PFSK-1 (cell line): ENCODE measurements around the gene CCDC32.

Experiments
- FOXP2 ChIP-seq: optimal IDR thresholded peaks from 2 replicates; pipeline ENCODE3; 2011; ENCODE audit warnings: borderline replicate concordance, control low read depth, inconsistent platforms; ENCODE audit not compliant: insufficient read depth; ENCODE audit errors: extremely low read length, extremely low read depth
- POLR2AphosphoS5 ChIP-seq: IDR thresholded peaks from 2 replicates; pipeline ENCODE4 v1.6.1; 2012; ENCODE audit warnings: low read depth, mild to moderate bottlenecking, control low read depth, low read length, moderate library complexity
- REST ChIP-seq, 2 experiments: IDR thresholded peaks; 2 replicates each; pipeline versions ENCODE4 v1.6.1 to v1.8.0; 2011 to 2012; ENCODE audit warnings: low read depth in 2 of 2, low read length in 2 of 2, control low read depth in 1 of 2, inconsistent platforms in 1 of 2, mild to moderate bottlenecking in 1 of 2, moderate library complexity in 1 of 2; ENCODE audit not compliant: insufficient read depth in 1 of 2
- SIN3A ChIP-seq: IDR thresholded peaks from 2 replicates; pipeline ENCODE4 v1.6.1; 2012; ENCODE audit warnings: mild to moderate bottlenecking, low read length, moderate library complexity, borderline replicate concordance; ENCODE audit not compliant: insufficient read depth
- TAF1 ChIP-seq: IDR thresholded peaks from 2 replicates; pipeline ENCODE4 v1.6.1; 2012; ENCODE audit warnings: low read length, control low read depth, borderline replicate concordance; ENCODE audit not compliant: insufficient read depth

CCDC32 gene

GRCh38 chr15:40593165-40593564 lies 28.3 kb upstream of the CCDC32 start:
- no peak for TF ChIP-seq POLR2AphosphoS5
- no peak for TF ChIP-seq SIN3A
- no peak for TF ChIP-seq TAF1
- TF ChIP-seq REST (IDR thresholded peaks at IDR 0.05; ENCODE audit: insufficient read depth in 1 of 2, low read depth in 2 of 2, low read length in 2 of 2): no peak
- no peak for TF ChIP-seq FOXP2

- no peak for TF ChIP-seq POLR2AphosphoS5
- no peak for TF ChIP-seq SIN3A
- no peak for TF ChIP-seq FOXP2
- TF ChIP-seq REST (IDR thresholded peaks at IDR 0.05; ENCODE audit: insufficient read depth in 1 of 2, low read depth in 2 of 2, low read length in 2 of 2): no peak
- no peak for TF ChIP-seq TAF1
Measured at GRCh38 chr15:40591389-40591788, 26.5 kb upstream of the CCDC32 start.

GRCh38 chr15:40590667-40591050 lies 25.8 kb upstream of the CCDC32 start:
- TF ChIP-seq REST (IDR thresholded peaks at IDR 0.05; ENCODE audit: insufficient read depth in 1 of 2, low read depth in 2 of 2, low read length in 2 of 2) (no peak), TAF1 (no peak), POLR2AphosphoS5 (no peak), FOXP2 (no peak)

GRCh38 chr15:40584191-40584590 lies 19.3 kb upstream of the CCDC32 start:
- TF ChIP-seq FOXP2: no peak
- TF ChIP-seq POLR2AphosphoS5: no peak
- no peak for TF ChIP-seq SIN3A
- TF ChIP-seq TAF1: no peak
- TF ChIP-seq REST (IDR thresholded peaks at IDR 0.05; ENCODE audit: insufficient read depth in 1 of 2, low read depth in 2 of 2, low read length in 2 of 2): no peak

- TF ChIP-seq SIN3A (no peak), FOXP2 (no peak), REST (IDR thresholded peaks at IDR 0.05; ENCODE audit: insufficient read depth in 1 of 2, low read depth in 2 of 2, low read length in 2 of 2) (no peak), TAF1 (no peak), POLR2AphosphoS5 (no peak)
Measured at GRCh38 chr15:40582726-40583246, 17.9 kb upstream of the CCDC32 start.
